22Rv1 (cell line): ENCODE measurements around the gene LRRC27.

Experiments used
- CTCF ChIP-seq: fragments of 450-650 bp; IDR thresholded peaks from 2 replicates; pipeline ENCODE4 v1.5.1; 2017; ENCODE audit warnings: mild to moderate bottlenecking
- ZFX ChIP-seq: fragments of 450-650 bp; IDR thresholded peaks from 2 replicates; pipeline ENCODE4 v1.6.1; 2017; ENCODE audit warnings: antibody characterized with exemption, borderline replicate concordance

- no peak for TF ChIP-seq CTCF
- no peak for TF ChIP-seq ZFX
Observed at GRCh38 chr10:132324186-132324585, 7.8 kb upstream of the LRRC27 start.
